Stomach (tissue), 9 donors: Measurements from ENCODE around the gene DENND6B. TPM values are rescaled to one million over a fixed set of nuclear protein-coding genes. Genes with fewer than 3 reads are reported as not detected.

Experiments
- DNase-seq, 2 donors: peaks; one replicate each; pipeline versions ENCODE4 v3.0.0 to v3.0.0-alpha.2; 2013 to 2019
- H3K27ac ChIP-seq, 5 donors: fragments of 200-600 bp in 4 of 5; sonication (generic) in 4 of 5; one replicate each; pipeline ENCODE4 v1.5.1; 2013 to 2019; ENCODE audit warnings: mild to moderate bottlenecking in 1 of 5, moderate library complexity in 1 of 5
- H3K27me3 ChIP-seq, 3 donors: fragments of 200-600 bp; sonication (generic); one replicate each; pipeline ENCODE4 v1.5.1; 2017 to 2019; ENCODE audit warnings: mixed run types in 1 of 3
- H3K36me3 ChIP-seq, 4 donors: fragments of 200-600 bp; sonication (generic); 1 replicate in 3 of 4; 2 replicates in 1 of 4; pipeline ENCODE4 v1.5.1; 2016 to 2019
- H3K4me1 ChIP-seq, 4 donors: fragments of 200-600 bp; sonication (generic); one replicate each; pipeline ENCODE4 v1.5.1; 2016 to 2019
- H3K4me3 ChIP-seq, 4 donors: fragments of 200-600 bp; sonication (generic) in 3 of 4; one replicate each; pipeline ENCODE4 v1.5.1; 2016 to 2019; ENCODE audit warnings: mild to moderate bottlenecking in 1 of 4
- H3K9me3 ChIP-seq, 4 donors: fragments of 200-600 bp; sonication (generic); one replicate each; pipeline ENCODE4 v1.5.1; 2016 to 2019
- EP300 ChIP-seq: sonication (generic); formaldehyde crosslinking; IDR thresholded peaks from one replicate; pipeline ENCODE4 v1.6.1; 2017; ENCODE audit warnings: antibody characterized with exemption
- POLR2A ChIP-seq, 4 donors: fragments of 450-650 bp; IDR thresholded peaks; one replicate each; pipeline ENCODE4 v1.6.1; 2016; ENCODE audit warnings: antibody characterized with exemption in 4 of 4, control low read depth in 2 of 4, mild to moderate bottlenecking in 1 of 4, moderate library complexity in 1 of 4
- POLR2AphosphoS5 ChIP-seq, 3 donors: sonication (generic); formaldehyde crosslinking; IDR thresholded peaks; one replicate each; pipeline ENCODE4 v1.6.1; 2016; ENCODE audit warnings: antibody characterized with exemption in 3 of 3
- WGBS, 5 donors: extraction: QIAGEN DNeasy Blood & Tissue Kit in 3 of 5; methylation state at CpG; one replicate each; pipeline versions ENCODE4 v1.1.5 to v1.1.7; 2013 to 2018; 5-methylcytosine and 5-hydroxymethylcytosine counted together
- intact Hi-C: fragments of 100-400 bp; cut with DNase I; formaldehyde crosslinking; loops from one replicate; pipeline ENCODE4 v1.15.1; 2023; ENCODE audit warnings: low total_unique reads
- polyA plus RNA-seq, 3 donors: library from polyadenylated mRNA; stranded (reverse); fragments of 200-250 nt; gene quantifications; one replicate each; pipeline ENCODE4 v1.2.3, GENCODE V29; 2013
- total RNA-seq, 5 donors: library from RNA; depleted of rRNA; stranded (reverse); fragments of >200 nt; gene quantifications; one replicate each; pipeline versions ENCODE4 v1.1.0 to v1.2.3, GENCODE V29; 2014 to 2016
- TF ChIP-seq, protein P1 (sequence below), 7 experiments: fragments of 450-650 bp in 4 of 7; fragments of 200-600 bp in 3 of 7; sonication (generic) in 3 of 7; IDR thresholded peaks; one replicate each; pipeline ENCODE4 v1.5.1; 2016 to 2019; ENCODE audit warnings: antibody characterized with exemption in 7 of 7, control low read depth in 2 of 7, mild to moderate bottlenecking in 1 of 7
- donor health status: healthy with polysubstance abuse.
- donor health status: Bipolar disorder and iron deficiency.
- donor health status: healthy.

DENND6B gene
- total and polyA plus RNA-seq, 8 donors = 2.0 to 13.4 (median 4.0) TPM

GRCh38 chr22:50264104-50264745 is 62.6 kb downstream of the DENND6B start:
- Histone ChIP-seq H3K36me3 (no peaks in the 10 kb centered on the region), H3K4me1 (peaks cover 36 to 61% (median 58%) of the 10 kb centered on the region in 4 donors), H3K27me3 (peaks cover 0 to 47% (median 21%) of the 10 kb centered on the region in 3 donors), H3K4me3 (no peak overlapping the region), H3K9me3 (no peaks in the 10 kb centered on the region), H3K27ac (no peak overlapping the region)
- WGBS, 5 donors = 87 to 98% (median 88%) methylated on average over 6 to 15 of the region's 15 CpGs
- TF ChIP-seq POLR2A (IDR thresholded peaks at IDR 0.05) (no peak), EP300 (no peak)
- TF ChIP-seq, protein P1, sequence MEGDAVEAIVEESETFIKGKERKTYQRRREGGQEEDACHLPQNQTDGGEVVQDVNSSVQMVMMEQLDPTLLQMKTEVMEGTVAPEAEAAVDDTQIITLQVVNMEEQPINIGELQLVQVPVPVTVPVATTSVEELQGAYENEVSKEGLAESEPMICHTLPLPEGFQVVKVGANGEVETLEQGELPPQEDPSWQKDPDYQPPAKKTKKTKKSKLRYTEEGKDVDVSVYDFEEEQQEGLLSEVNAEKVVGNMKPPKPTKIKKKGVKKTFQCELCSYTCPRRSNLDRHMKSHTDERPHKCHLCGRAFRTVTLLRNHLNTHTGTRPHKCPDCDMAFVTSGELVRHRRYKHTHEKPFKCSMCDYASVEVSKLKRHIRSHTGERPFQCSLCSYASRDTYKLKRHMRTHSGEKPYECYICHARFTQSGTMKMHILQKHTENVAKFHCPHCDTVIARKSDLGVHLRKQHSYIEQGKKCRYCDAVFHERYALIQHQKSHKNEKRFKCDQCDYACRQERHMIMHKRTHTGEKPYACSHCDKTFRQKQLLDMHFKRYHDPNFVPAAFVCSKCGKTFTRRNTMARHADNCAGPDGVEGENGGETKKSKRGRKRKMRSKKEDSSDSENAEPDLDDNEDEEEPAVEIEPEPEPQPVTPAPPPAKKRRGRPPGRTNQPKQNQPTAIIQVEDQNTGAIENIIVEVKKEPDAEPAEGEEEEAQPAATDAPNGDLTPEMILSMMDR (IDR thresholded peaks at IDR 0.05) = no peak
- intact Hi-C loops = no loop called here
- no peak for DNase-seq

DNA sequence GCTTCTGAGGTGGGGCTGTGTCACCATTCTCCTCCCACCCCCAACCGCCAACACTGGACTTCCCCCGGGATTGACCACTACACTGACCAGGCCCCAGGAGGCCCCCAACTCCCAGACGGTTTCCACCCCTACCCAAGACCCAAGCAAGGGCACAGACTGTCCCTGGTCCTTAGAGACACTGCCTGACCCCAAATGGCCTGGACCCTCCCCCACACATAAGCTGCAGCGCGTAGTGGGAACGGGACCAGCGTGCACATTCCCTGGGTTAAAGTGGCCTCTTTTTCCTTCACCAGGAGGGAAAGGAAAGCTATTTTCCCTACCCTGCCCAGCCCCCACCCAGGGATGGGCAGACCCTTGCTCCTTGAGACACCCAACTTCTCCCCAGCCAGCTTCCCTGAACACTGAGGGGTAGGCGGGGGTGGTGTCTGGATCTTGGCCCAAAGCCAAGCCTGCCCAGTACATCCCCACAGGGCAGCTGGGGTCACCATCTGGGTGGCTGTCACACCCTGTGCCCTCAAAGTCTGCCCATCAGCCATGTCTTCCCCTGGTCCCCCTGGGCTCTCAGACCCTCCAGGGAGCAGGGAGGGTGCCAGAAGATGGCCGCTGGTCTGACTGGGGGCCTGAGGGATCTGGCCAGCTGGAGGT is 63.7 kb downstream of the DENND6B start:
- H3K27ac ChIP-seq = no peak overlapping the region
- 59 to 73% (median 67%) methylated on average over 8 to 9 of the region's 9 CpGs for WGBS, 5 donors
- H3K4me3 ChIP-seq = no peak overlapping the region
- intact Hi-C loops = no loop called here
- H3K36me3 ChIP-seq = no peaks in the 10 kb centered on the region
- no peak for DNase-seq
- H3K9me3 ChIP-seq = no peaks in the 10 kb centered on the region
- peaks cover 0 to 55% (median 21%) of the 10 kb centered on the region in 3 donors for H3K27me3 ChIP-seq
- H3K4me1 ChIP-seq = peaks cover 25 to 61% (median 56%) of the 10 kb centered on the region in 4 donors
- TF ChIP-seq, protein P1 (IDR thresholded peaks at IDR 0.05) = no peak
- no peak for TF ChIP-seq EP300
- no peak for TF ChIP-seq POLR2AphosphoS5 (IDR thresholded peaks at IDR 0.05)
- TF ChIP-seq POLR2A (IDR thresholded peaks at IDR 0.05) = no peak

DNA sequence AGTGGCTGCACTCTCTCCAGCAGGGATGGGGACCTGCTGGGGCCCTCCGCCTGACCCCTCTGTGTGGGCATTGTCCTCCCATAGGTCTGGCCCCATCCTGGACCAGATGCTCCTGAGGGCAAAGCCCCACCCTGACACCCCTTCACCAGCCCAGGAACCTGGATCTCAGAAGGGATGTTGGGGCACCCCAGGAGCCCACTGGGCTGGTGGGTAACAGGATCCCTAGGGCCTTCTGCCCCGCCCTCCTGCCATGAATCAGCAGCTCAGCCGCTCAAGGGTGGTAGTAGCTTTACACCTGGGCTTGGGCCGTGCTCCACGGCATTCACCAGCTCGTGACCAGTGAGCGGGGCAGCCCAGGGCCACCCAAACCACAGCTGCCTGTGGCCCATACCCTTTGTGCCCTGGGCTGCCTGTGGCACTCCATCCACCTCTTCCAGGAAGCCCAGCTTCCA is 64.3 kb downstream of the DENND6B start:
- H3K4me1 ChIP-seq = peaks cover 19 to 60% (median 56%) of the 10 kb centered on the region in 4 donors
- 50 to 80% (median 60%) methylated on average over 5 to 7 of the region's 7 CpGs for WGBS, 5 donors
- no peak overlapping the region for H3K27ac ChIP-seq
- intact Hi-C loops = no loop called here
- peaks cover 0 to 61% (median 21%) of the 10 kb centered on the region in 3 donors for H3K27me3 ChIP-seq
- TF ChIP-seq POLR2AphosphoS5 (IDR thresholded peaks at IDR 0.05) (no peak), POLR2A (IDR thresholded peaks at IDR 0.05) (no peak), EP300 (no peak)
- TF ChIP-seq, protein P1 (IDR thresholded peaks at IDR 0.05) = no peak
- no peak for DNase-seq
- no peaks in the 10 kb centered on the region for H3K9me3 ChIP-seq
- no peaks in the 10 kb centered on the region for H3K36me3 ChIP-seq
- H3K4me3 ChIP-seq = no peak overlapping the region

GRCh38 chr22:50261615-50262459 is 65.0 kb downstream of the DENND6B start, which contains the start of gene MAPK12:
TSS of gene MAPK12 (minus strand) at chr22:50261683. CDS start at chr22:50261509, 174 bp downstream.
- Histone ChIP-seq H3K36me3 (no peaks in the 10 kb centered on the region), H3K27ac (peak within 1 kb of the TSS; percentile 12 to 71 (median 53)), H3K9me3 (no peaks in the 10 kb centered on the region), H3K4me3 (peak within 1 kb of the TSS; percentile 48 to 56 (median 52)), H3K4me1 (peaks cover 15 to 60% (median 55%) of the 10 kb centered on the region in 4 donors), H3K27me3 (peaks cover 0 to 62% (median 21%) of the 10 kb centered on the region in 3 donors)
- WGBS, 5 donors = 4 to 18% (median 8%) methylated on average over 7 to 59 of the region's 61 CpGs
- intact Hi-C loops = no loop called here
- TF ChIP-seq, protein P1 (IDR thresholded peaks at IDR 0.05) = no peak
- TF ChIP-seq POLR2A (IDR thresholded peaks at IDR 0.05) (no peak), EP300 (no peak), POLR2AphosphoS5 (IDR thresholded peaks at IDR 0.05) (no peak)
- DNase-seq = peak in 1 of 2 donors; percentile 70
